ENCODE data around the gene AHI1.

The AHI1 gene

DNA sequence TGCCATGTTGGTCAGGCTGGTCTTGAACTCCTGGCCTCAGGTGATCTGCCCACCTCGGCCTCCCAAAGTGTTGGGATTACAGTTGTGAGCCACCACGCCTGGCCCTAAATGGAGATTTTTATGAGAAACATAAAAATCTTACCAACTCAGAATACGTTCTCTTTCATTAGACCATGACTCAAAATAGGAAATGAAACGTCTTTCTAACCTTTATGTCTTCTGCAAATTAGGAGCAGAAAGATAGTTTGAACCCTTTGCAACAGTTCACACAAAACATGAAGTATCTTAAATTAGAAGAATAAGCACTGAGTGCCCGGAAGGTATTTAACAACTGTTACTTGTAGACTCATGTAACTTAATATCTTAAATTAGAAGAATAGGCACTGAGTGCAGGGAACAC lies 48.3 kb downstream of the AHI1 start:
- no peak for DNase-seq

- DNase-seq = no peak
Observed at GRCh38 chr6:135440087-135440792, 57.3 kb downstream of the AHI1 start.

DNA sequence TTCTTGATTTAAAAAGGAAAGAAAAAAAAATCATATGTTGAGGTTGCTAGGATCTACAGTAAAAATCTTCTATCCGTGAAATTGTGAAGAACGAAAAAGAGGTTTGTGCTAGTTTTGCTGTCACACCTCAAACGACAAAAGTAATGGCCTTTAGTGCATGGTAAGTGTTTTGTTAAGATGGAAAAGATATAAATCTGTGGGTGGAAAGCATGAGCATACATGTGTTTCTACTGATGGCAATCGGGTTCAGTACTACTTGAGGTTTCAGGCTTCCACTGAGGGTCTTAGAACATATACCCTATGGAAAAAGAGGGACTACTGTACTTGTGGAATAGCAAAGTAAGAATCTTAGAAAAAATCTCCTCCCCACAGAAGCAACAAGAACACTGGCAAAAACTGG lies 58.0 kb downstream of the AHI1 start:
- DNase-seq = no peak

GRCh38 chr6:135438907-135439535 lies 58.5 kb downstream of the AHI1 start:
- peak; percentile 82 to 84 for DNase-seq

DNA sequence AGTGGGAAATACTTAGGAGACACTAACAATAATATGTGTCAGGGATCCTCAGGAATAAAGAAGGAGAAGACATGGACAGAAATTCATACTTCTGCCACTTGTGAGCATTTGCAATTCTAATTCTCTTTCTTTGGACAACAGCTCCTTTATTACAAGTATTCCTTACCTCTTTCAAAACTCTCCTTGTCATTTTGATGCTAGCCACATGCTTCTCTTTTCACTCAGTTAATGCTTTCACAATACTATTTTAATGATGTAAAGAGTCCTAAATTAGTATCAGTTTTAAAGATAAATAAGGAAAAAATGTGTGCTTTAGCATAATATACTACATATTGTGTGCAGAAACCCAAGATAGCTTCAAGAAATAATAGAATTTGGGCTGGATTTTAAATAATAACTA lies 62.5 kb downstream of the AHI1 start:
- DNase-seq = no peak

DNA sequence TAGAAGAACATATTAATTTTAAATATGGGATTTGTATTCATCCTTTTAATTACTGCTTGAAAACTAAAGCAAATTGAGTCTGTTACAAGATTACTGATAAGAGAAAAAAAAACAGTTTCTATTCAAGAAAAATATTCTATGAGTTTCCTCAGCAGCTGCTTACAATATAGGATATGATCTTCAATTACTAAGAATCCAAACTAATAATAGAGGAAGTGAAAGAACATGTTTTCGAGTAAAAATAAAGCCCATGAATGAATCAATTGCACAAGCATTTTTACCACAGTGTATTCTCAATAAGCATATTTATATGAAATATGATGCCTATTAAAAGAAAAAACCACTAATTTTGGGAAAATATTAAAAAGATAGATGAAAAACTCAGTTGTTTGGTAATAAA lies 63.4 kb downstream of the AHI1 start:
- DNase-seq = peak; percentile 33 to 52

- DNase-seq = no peak
Observed at GRCh38 chr6:135428078-135428477, 69.5 kb downstream of the AHI1 start.

DNA sequence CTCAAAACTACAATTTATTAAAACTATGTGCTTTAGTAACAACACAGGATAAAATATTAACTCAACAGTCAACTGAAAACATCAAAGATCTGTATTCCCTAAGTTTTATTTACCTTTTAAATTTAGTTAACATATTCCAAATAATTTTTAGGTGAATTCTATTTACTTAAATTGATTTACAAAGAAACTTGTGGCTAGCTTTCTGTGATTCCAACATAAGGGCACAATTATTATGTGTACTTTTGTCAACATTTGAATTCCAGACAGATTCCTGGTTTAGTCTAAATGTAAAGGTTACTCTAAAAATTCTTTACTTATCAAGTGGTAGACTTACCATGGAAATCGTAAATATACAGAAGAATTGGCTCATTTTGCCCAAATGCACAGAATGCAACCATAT lies 70.7 kb downstream of the AHI1 start:
- DNase-seq = no peak

DNA sequence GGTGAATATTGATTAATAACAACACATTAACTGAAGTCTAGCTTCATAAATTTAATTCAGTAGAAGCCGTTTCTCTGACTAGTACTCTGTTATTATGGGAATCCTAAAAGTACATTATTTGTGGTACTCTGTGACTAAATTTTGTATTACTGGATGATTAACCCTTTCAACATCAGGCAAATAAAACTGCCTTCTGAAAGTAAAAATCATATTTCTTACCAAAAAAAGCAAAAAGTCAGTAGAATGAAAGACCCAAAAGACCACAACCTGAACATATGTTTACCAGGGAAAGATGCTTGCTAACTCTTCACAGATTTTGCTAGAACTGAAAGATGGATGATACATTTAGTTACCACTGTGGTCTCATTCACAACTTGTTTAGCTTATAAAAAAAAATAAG lies 73.2 kb downstream of the AHI1 start:
- DNase-seq = no peak

DNA sequence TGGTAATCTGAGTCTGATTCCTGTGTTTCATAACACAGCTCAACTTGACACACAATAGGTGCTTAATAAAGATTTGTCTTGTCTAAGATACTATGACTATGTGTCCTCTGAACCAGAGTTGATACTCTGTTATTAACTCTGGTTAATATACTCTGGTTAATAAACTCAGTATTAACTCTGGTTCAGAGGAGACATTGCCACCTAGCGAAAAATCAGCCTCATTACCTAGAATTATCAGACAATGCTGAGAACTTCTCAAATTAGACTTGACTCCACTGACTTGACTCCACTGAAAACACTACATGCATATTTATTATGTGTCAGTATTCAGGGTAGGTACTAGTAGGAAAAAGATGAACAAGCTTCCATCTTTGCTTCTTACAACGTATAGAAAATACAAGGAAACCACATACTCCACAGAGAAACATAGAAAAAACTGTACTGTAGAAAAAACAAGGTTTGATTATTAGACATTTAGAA lies 73.9 kb downstream of the AHI1 start:
- peak; percentile 83 to 89 for DNase-seq

GRCh38 chr6:135419162-135419561 lies 78.4 kb downstream of the AHI1 start:
- DNase-seq = no peak

GRCh38 chr6:135418040-135418760 lies 79.3 kb downstream of the AHI1 start:
- DNase-seq = no peak

DNA sequence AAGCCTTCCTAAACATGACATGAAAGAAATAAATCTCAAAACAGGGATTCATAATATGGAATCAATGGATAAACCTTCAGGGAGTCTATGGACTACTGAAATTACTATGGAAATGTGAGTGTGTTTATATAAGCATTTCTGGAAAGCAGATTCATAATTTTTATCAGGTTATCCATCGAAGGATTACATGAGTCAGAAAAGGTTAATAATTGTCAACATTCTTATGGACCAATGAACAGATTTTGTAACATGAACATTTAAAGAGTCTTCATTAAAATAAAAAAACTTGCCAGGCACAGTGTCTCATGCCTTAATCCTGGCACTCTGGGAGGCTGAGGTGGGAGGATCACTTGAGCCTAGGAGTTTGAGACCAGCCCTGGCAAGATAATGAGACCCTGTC lies 84.8 kb downstream of the AHI1 start:
- no peak for DNase-seq

DNA sequence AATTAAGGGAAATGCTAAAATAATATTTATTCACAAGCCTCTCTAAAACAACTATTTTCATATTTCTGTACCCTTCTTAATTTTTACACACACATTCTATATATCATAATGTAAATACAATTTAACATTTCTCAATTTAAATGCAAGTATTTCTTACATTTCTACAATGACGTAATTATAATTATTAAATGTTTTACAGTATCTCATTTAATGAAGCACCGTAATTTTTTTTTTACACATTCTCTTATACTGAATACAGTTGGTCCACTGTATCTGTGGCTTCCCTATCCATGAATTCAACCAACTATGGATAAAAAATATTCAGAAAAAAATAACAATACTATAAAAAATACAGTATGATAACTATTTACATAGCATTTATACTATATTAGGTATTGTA lies 85.7 kb downstream of the AHI1 start:
- no peak for DNase-seq

- DNase-seq = peak; percentile 38
Observed at GRCh38 chr6:135411339-135411738, 86.2 kb downstream of the AHI1 start.

- DNase-seq = no peak
Observed at GRCh38 chr6:135410856-135411255, 86.7 kb downstream of the AHI1 start.

GRCh38 chr6:135403584-135403983 lies 94.0 kb downstream of the AHI1 start:
- no peak for DNase-seq

DNA sequence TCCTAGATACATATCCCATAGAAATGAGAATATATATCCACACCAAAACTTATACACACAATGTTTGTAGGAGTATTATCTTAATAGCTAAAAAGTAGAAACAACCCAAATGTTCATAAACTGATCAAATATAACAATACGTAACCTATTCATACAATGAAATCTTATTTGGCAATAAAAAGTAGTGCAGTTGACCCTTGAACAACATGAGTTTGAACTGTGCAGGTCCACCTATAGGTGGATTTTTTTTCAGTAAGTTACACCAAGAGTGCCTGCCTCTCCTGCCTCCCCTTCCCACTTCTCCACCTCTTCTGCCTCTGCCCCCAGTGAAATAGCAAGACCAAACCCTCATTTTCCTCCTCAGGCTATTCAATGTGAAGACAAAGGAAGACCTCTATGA lies 95.2 kb downstream of the AHI1 start:
- no peak for DNase-seq

DNA sequence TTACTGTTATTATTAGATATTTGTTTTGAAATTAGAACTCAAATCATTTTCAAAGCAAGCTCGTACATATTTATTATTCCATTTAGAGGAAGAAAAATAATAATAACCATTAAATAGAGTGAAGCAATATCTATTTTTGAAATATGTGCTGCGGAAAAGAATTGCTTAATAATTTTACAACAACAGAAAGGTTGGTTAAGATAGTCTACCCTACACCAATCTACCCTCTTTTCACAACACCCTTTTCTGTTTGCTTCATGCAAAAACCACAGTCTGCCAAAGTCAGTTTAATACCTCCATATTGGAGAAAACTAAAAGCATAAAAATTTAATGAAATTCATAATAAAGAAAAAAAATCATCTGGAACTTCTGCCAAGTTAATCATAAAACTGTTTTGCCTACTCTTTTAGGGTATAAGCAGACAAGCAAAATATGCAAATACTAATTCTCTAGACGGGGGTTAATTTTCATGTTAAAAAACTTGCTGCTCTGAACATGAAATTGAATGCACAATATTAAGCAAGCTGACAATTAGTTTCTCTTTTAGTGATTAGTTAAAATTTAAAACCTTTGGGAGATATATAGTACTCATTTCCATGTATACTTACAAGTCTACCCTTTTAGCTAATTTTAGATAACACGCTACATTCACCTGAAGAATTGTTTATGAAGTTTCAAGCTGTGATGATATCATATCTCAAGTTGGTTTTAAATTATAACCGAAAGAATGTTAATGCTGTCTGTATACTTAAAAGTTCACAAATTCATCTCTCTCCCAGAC lies 100.2 kb downstream of the AHI1 start:
- DNase-seq = peak; percentile 97

GRCh38 chr6:135395136-135395535 lies 102.4 kb downstream of the AHI1 start:
- no peak for DNase-seq

GRCh38 chr6:135393289-135393688 lies 104.3 kb downstream of the AHI1 start:
- no peak for DNase-seq

DNA sequence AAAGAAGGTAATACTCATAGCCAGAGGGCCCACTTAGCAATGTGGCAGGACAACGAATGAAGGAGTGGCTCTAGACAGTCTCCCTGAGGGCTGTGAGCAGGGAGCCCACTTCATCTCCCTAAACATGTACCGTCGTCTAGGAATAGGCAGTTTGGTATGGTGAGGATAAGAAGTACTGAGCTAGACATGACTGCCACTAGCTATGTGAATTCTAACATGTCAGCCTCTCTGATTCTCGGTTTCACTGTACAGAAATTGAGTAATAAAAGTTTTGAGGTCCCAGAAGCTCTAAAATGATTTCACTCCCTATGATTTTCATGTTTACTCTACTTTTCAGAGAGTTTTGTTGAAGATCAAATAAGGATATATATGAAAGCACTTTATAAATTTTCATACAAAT lies 107.1 kb downstream of the AHI1 start:
- no peak for DNase-seq

GRCh38 chr6:135385299-135385698 lies 112.2 kb downstream of the AHI1 start:
- no peak for DNase-seq

Data from AML-193 (cell line).